NOMO-1 treated with dmso at 0.1 percent for 144 hours (cell line): ENCODE results near the gene DYNLRB1.

Experiments
- DNase-seq: peaks from one replicate; lab custom pipeline; 2025; ENCODE audit not compliant: unreplicated experiment; lab: John Stamatoyannopoulos, UW

The DYNLRB1 gene

GRCh38 chr20:34577061-34577460, 60.8 kb downstream of the DYNLRB1 start:
- DNase-seq: no peak

- no peak for DNase-seq
These were observed 61.8 kb downstream of the DYNLRB1 start for GRCh38 chr20:34578025-34578424.

GRCh38 chr20:34578521-34578920, 62.3 kb downstream of the DYNLRB1 start:
- no peak for DNase-seq

GRCh38 chr20:34579191-34579978, 63.2 kb downstream of the DYNLRB1 start:
- DNase-seq: no peak

GRCh38 chr20:34579979-34580940, 64.0 kb downstream of the DYNLRB1 start:
- DNase-seq: peak; percentile 23

GRCh38 chr20:34581341-34582184, 65.3 kb downstream of the DYNLRB1 start:
- DNase-seq: no peak

GRCh38 chr20:34582221-34582620, 66.0 kb downstream of the DYNLRB1 start:
- no peak for DNase-seq

- DNase-seq: no peak
These were observed 66.7 kb downstream of the DYNLRB1 start for GRCh38 chr20:34582911-34583310.

GRCh38 chr20:34583544-34583943, 67.3 kb downstream of the DYNLRB1 start:
- no peak for DNase-seq

- no peak for DNase-seq
These were observed 68.8 kb downstream of the DYNLRB1 start for GRCh38 chr20:34585019-34585418.

- no peak for DNase-seq
These were observed 70.4 kb downstream of the DYNLRB1 start for GRCh38 chr20:34586488-34587163.
